PC-3 (cell line): ENCODE measurements around the gene MTHFD1. TPM values are rescaled to one million over a fixed set of nuclear protein-coding genes. Genes with fewer than 3 reads are reported as not detected.
A peak's percentile ranks its signal among the peaks of the same experiment; 100 is the strongest.

Experiments used
- ATAC-seq: fragments of 200-7000 bp; cut with Tn5 transposase; 2 replicates; pipeline ENCODE4 v1.9.1; 2020; ENCODE audit warnings: mild to moderate bottlenecking, moderate library complexity
- BruUV-seq: library from RNA; stranded (reverse); fragments of 400-500 nt; replicated peaks from 2 replicates; lab custom pipeline; 2021; lab: Mats Ljungman, UMichigan
- CTCF ChIA-PET: fragments of 300-600 bp; sonication (Branson Sonifier 250); formaldehyde crosslinking; loops from one replicate; lab custom pipeline; 2022; ENCODE audit warnings: antibody characterized with exemption; lab: Charles Lee
- POLR2A ChIA-PET: fragments of 300-600 bp; sonication (Branson Sonifier 250); formaldehyde crosslinking; loops from one replicate; lab custom pipeline; 2022; ENCODE audit warnings: antibody characterized with exemption; ENCODE audit not compliant: unreplicated experiment; lab: Charles Lee
- DNase-seq: peaks from one replicate; pipeline ENCODE4 v3.0.0-alpha.2; 2015
- H2AFZ ChIP-seq: fragments of 300-600 bp; sonication (generic); 2 replicates; pipeline ENCODE4 v1.6.0; 2016; ENCODE audit warnings: antibody characterized with exemption, low read length
- H3F3A ChIP-seq: fragments of 300-600 bp; sonication (generic); one replicate; pipeline ENCODE4 v1.6.0; 2017; ENCODE audit warnings: antibody characterized with exemption, low read length, control low read depth, mild to moderate bottlenecking; ENCODE audit not compliant: unreplicated experiment
- H3K27ac ChIP-seq: fragments of 300-600 bp; sonication (generic); 2 replicates; pipeline ENCODE4 v1.5.1; 2016; ENCODE audit warnings: mild to moderate bottlenecking, low read length
- H3K27me3 ChIP-seq: fragments of 300-600 bp; sonication (generic); 2 replicates; pipeline ENCODE4 v1.6.1; 2016; ENCODE audit warnings: low read length, mixed read lengths
- H3K36me3 ChIP-seq: fragments of 300-600 bp; sonication (generic); 2 replicates; pipeline ENCODE4 v1.6.1; 2016; ENCODE audit warnings: low read depth, mixed run types, low read length, mixed read lengths
- H3K4me1 ChIP-seq: fragments of 300-600 bp; sonication (generic); 2 replicates; pipeline ENCODE4 v1.5.1; 2016; ENCODE audit warnings: low read length; ENCODE audit not compliant: insufficient read depth
- H3K4me2 ChIP-seq: fragments of 300-600 bp; sonication (generic); 2 replicates; pipeline ENCODE4 v1.6.0; 2016; ENCODE audit warnings: low read length
- H3K4me3 ChIP-seq: fragments of 300-600 bp; sonication (generic); 2 replicates; pipeline ENCODE4 v1.5.1; 2016; ENCODE audit warnings: mild to moderate bottlenecking, low read length, mixed read lengths
- H3K79me2 ChIP-seq: fragments of 300-600 bp; sonication (generic); 2 replicates; pipeline ENCODE4 v1.6.1; 2017; ENCODE audit warnings: low read length, mixed read lengths
- H3K9ac ChIP-seq: fragments of 300-600 bp; sonication (generic); 2 replicates; pipeline ENCODE4 v1.6.0; 2016; ENCODE audit warnings: mild to moderate bottlenecking, low read length
- H3K9me2 ChIP-seq: fragments of 300-600 bp; sonication (generic); replicated peaks from 2 replicates; pipeline ENCODE4 v1.6.1; 2016; ENCODE audit warnings: mixed run types, low read length, mixed read lengths
- H3K9me3 ChIP-seq: fragments of 300-600 bp; sonication (generic); 2 replicates; pipeline ENCODE4 v1.6.1; 2016; ENCODE audit warnings: low read length, mixed read lengths
- H4K20me1 ChIP-seq: fragments of 300-600 bp; sonication (generic); 2 replicates; pipeline ENCODE4 v1.6.1; 2016; ENCODE audit warnings: low read length, mixed read lengths
- CTCF ChIP-seq: fragments of 300-600 bp; sonication (generic); conservative IDR thresholded peaks from 2 replicates; pipeline ENCODE4 v1.5.1; 2017; ENCODE audit warnings: antibody characterized with exemption, low read depth, mild to moderate bottlenecking, low read length
- EZH2 ChIP-seq: fragments of 300-600 bp; sonication (generic); IDR thresholded peaks from one replicate; pipeline ENCODE4 v1.6.1; 2017; ENCODE audit warnings: antibody characterized with exemption, mild to moderate bottlenecking, low read length; ENCODE audit not compliant: unreplicated experiment
- EZH2phosphoT487 ChIP-seq: fragments of 300-600 bp; sonication (generic); IDR thresholded peaks from 2 replicates; pipeline ENCODE4 v1.6.1; 2018; ENCODE audit warnings: mild to moderate bottlenecking, antibody characterized with exemption, low read length, borderline replicate concordance
- intact Hi-C: fragments of 100-400 bp; cut with micrococcal nuclease; formaldehyde crosslinking; loops from 2 replicates; pipeline ENCODE4 v1.9.0; 2023
- total RNA-seq: library from RNA; depleted of rRNA; stranded (reverse); fragments of >200 nt; gene quantifications from 2 replicates; pipeline ENCODE4 v1.2.3, GENCODE V29; 2014

MTHFD1 gene
- total RNA-seq, 1 experiment from 2014 or later, result 89.3 TPM

DNA sequence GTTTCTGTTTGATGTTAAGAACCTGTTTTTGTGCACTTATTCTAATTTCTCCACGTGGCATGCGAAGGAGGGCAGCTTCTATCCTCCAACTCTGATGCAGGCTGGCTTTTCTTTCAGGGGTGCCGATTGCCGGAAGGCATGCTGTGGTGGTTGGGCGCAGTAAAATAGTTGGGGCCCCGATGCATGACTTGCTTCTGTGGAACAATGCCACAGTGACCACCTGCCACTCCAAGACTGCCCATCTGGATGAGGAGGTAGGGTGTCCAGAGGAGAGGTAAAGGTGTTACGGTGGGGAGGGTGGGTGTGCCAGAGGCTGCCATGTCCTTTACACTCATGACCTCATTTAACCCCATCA is 29.6 kb downstream of the MTHFD1 start:
- peaks cover 62% of the 10 kb centered on the region for H3K36me3 ChIP-seq
- CTCF ChIA-PET, result no interaction called here

DNA sequence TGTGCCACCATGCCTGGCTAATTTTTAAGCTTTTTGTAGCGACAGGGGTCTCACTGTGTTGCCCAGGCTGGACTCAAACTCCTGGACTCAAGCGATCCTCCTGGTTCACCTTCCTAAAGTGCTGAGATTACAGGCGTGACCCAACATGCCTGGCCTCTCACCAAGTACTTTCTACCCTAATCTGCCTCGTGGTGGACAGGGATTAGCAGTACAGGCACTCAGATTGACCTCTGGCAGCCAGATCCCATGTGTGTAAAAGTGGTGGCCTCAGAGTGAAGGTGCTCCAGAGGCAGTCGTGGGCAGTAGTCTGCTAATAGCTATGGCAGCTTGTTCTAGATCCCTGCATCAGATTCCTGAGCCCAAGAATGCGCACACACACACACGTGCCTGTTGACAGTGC is 30.9 kb downstream of the MTHFD1 start:
- CTCF ChIA-PET, result no interaction called here
- ATAC-seq (no peak), DNase-seq (no peak)
- Histone ChIP-seq H3F3A (no peaks in the 10 kb centered on the region), H3K4me2 (no peak overlapping the region), H2AFZ (no peak overlapping the region), H3K27ac (no peak overlapping the region), H3K4me1 (peaks cover 12% of the 10 kb centered on the region), H3K9ac (no peak overlapping the region), H3K9me2 (no peaks in the 10 kb centered on the region), H3K27me3 (no peaks in the 10 kb centered on the region), H3K9me3 (no peaks in the 10 kb centered on the region), H4K20me1 (no peaks in the 10 kb centered on the region), H3K4me3 (no peak overlapping the region), H3K36me3 (peaks cover 68% of the 10 kb centered on the region), H3K79me2 (no peaks in the 10 kb centered on the region)
- intact Hi-C loops, result no loop called here
- TF ChIP-seq CTCF, result no peak
- TF ChIP-seq EZH2, result no peak
- no peak for TF ChIP-seq EZH2phosphoT487
- no TSS peak for BruUV-seq
- POLR2A ChIA-PET, result interaction anchor here (0.6 kb wide), 1 partner anchor 31 kb away, joined by 3 read pairs; no protein-coding TSS in a partner anchor

More for the DNA sequence above, 29.6 kb downstream of the MTHFD1 start:
- no peak overlapping the region for H3K9ac ChIP-seq
- H3K79me2 ChIP-seq, result no peaks in the 10 kb centered on the region
- no peaks in the 10 kb centered on the region for H3K9me2 ChIP-seq
- no peaks in the 10 kb centered on the region for H4K20me1 ChIP-seq
- H3F3A ChIP-seq, result no peaks in the 10 kb centered on the region
- intact Hi-C loops, result no loop called here
- no peaks in the 10 kb centered on the region for H3K27me3 ChIP-seq
- no peaks in the 10 kb centered on the region for H3K9me3 ChIP-seq
- POLR2A ChIA-PET, result no interaction called here
- TF ChIP-seq EZH2phosphoT487 (no peak), CTCF (no peak), EZH2 (no peak)
- H2AFZ ChIP-seq, result no peak overlapping the region
- no TSS peak for BruUV-seq
- H3K27ac ChIP-seq, result no peak overlapping the region
- peaks cover 12% of the 10 kb centered on the region for H3K4me1 ChIP-seq
- no peak overlapping the region for H3K4me3 ChIP-seq
- ATAC-seq, result no peak
- H3K4me2 ChIP-seq, result no peak overlapping the region
- no peak for DNase-seq

GRCh38 chr14:64421166-64421565 is 33.0 kb downstream of the MTHFD1 start:
- CTCF ChIA-PET, result interaction anchor here (0.7 to 1.4 kb wide), 9 partner anchors 9 to 402 kb away, joined by 3 to 26 read pairs (median 3); no protein-coding TSS in a partner anchor
- ATAC-seq, result peak; percentile 96
- POLR2A ChIA-PET, result interaction anchor here (0.5 to 1.0 kb wide), 5 partner anchors 33 to 1284 kb away, joined by 3 to 20 read pairs (median 9); partner anchors contain the start of gene MTHFD1

More at GRCh38 chr14:64421166-64421565, 33.0 kb downstream of the MTHFD1 start:
- BruUV-seq, result no TSS peak
- peak; percentile 89 for DNase-seq
- Histone ChIP-seq H3K27me3 (no peaks in the 10 kb centered on the region), H3F3A (no peaks in the 10 kb centered on the region), H3K27ac (peak overlapping the region; percentile 44), H3K79me2 (no peaks in the 10 kb centered on the region), H3K4me1 (peaks cover 14% of the 10 kb centered on the region), H3K9me3 (no peaks in the 10 kb centered on the region), H3K9me2 (no peaks in the 10 kb centered on the region), H3K36me3 (peaks cover 70% of the 10 kb centered on the region), H2AFZ (no peak overlapping the region), H3K4me3 (no peak overlapping the region), H3K4me2 (peak overlapping the region; percentile 22), H4K20me1 (no peaks in the 10 kb centered on the region), H3K9ac (no peak overlapping the region)
- intact Hi-C loops, result loop anchor here (2.0 to 10.0 kb wide), 3 partner anchors 24 to 214 kb away; no protein-coding TSS in a partner anchor
- TF ChIP-seq EZH2 (no peak), CTCF (no peak), EZH2phosphoT487 (no peak)
